Measurements from ENCODE around the gene KRTAP12-1.

DNA sequence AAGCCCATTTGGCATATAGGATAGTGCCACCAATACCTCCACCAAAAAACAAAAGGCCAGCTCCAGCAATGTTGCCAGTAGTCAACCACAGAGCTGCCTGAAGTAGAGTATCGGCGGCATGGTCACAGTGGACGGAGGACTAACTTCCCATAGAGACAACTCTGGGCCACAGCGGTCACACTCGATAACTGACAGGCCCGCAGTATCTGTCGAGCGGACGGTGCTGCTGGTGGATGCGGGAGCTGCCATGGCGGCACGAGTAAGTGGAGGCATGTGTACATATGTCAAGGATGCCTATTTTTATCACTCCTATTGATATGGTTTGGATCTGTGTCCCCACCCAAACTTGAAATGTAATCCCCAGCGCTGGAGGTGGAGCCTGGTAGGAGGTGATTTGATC is 4.1 kb downstream of the KRTAP12-1 start:
- TF ChIP-seq POLR2A (IDR thresholded peaks at IDR 0.05; ENCODE audit: control extremely low read depth in 1 of 2, low read depth in 2 of 2, low read length in 2 of 2) (no peak), JUND (IDR thresholded peaks at IDR 0.05; ENCODE audit: low read length) (no peak), RFX5 (IDR thresholded peaks at IDR 0.05; ENCODE audit: borderline replicate concordance, low read depth, low read length) (no peak), PHF8 (conservative IDR thresholded peaks at IDR 0.05; ENCODE audit: low read depth, low read length) (no peak), CHD2 (IDR thresholded peaks at IDR 0.05; ENCODE audit: low read length) (no peak), HDAC2 (IDR thresholded peaks at IDR 0.05; ENCODE audit: borderline replicate concordance in 1 of 2, low read depth in 2 of 2, low read length in 2 of 2) (no peak)

All from H1 (cell line).